ENCODE results near the gene THOC6. TPM values are rescaled to one million over a fixed set of nuclear protein-coding genes. Genes with fewer than 3 reads are reported as not detected.
"Not testable (repeated sequence)": the region's sequence is repeated elsewhere in the genome, so short reads cannot be mapped to it uniquely, and the experiment has no call there.

Gene THOC6
- total RNA-seq, 1 donor from 2014 or later = 27.4 TPM

DNA sequence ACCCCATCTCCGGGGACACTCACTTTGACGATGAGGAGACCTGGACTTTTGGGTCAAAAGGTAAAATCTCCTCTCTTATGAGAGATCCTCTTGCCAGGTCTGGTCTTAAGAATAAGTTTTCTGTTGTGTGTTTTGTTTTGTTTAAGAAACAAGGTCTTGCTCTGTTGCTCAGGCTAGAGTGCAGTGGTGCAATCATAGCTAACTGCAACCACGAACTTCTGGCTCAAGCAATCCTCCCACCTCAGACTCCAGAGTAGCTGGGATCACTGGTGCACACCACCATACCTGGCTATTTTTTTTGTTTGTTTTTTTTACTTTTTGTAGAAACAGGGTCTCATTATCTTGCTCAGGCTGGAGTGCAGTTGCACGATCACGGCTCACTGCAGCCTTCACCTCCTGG, 26.7 kb downstream of the THOC6 start:
- TF ChIP-seq, protein P1, sequence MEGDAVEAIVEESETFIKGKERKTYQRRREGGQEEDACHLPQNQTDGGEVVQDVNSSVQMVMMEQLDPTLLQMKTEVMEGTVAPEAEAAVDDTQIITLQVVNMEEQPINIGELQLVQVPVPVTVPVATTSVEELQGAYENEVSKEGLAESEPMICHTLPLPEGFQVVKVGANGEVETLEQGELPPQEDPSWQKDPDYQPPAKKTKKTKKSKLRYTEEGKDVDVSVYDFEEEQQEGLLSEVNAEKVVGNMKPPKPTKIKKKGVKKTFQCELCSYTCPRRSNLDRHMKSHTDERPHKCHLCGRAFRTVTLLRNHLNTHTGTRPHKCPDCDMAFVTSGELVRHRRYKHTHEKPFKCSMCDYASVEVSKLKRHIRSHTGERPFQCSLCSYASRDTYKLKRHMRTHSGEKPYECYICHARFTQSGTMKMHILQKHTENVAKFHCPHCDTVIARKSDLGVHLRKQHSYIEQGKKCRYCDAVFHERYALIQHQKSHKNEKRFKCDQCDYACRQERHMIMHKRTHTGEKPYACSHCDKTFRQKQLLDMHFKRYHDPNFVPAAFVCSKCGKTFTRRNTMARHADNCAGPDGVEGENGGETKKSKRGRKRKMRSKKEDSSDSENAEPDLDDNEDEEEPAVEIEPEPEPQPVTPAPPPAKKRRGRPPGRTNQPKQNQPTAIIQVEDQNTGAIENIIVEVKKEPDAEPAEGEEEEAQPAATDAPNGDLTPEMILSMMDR (IDR thresholded peaks at IDR 0.05) = no peak
- no peaks in the 10 kb centered on the region for H3K9me3 Mint-ChIP-seq (ENCODE audit: low read depth)
- no peak overlapping the region for H3K4me3 Mint-ChIP-seq (ENCODE audit: unreplicated experiment)
- no peak for DNase-seq (ENCODE audit: low spot score)
- H3K27ac Mint-ChIP-seq (ENCODE audit: unreplicated experiment) = no peak overlapping the region
- peaks cover 27% of the 10 kb centered on the region for H3K27me3 Mint-ChIP-seq (ENCODE audit: low read depth)
- peaks cover 3% of the 10 kb centered on the region for H3K4me1 Mint-ChIP-seq (ENCODE audit: low read depth)
- peaks cover 9% of the 10 kb centered on the region for H3K36me3 Mint-ChIP-seq (ENCODE audit: low read depth)

DNA sequence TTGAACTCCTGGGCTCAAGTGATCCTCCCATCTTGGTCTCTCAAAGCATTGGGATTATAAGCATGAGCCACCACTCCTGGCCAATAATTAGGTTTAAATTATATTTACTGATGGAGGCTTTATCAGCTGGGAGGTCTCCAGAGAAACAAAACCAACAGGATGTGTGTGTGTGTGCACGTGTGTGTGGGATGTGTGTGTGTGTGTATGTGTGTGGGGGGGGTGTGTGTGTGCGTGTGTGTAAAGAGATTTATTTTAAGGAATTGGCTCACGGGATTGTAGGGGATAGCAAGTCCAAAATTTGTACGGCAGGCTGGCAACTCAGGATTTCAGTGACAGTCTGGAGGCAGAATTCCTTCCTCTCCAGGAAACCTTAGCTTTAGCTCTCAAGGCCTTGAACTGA, 27.2 kb downstream of the THOC6 start:
- H3K36me3 Mint-ChIP-seq (ENCODE audit: low read depth) = peaks cover 9% of the 10 kb centered on the region
- peaks cover 26% of the 10 kb centered on the region for H3K27me3 Mint-ChIP-seq (ENCODE audit: low read depth)
- peaks cover 3% of the 10 kb centered on the region for H3K4me1 Mint-ChIP-seq (ENCODE audit: low read depth)
- TF ChIP-seq, protein P1 (IDR thresholded peaks at IDR 0.05) = no peak
- no peak overlapping the region for H3K4me3 Mint-ChIP-seq (ENCODE audit: unreplicated experiment)
- no peaks in the 10 kb centered on the region for H3K9me3 Mint-ChIP-seq (ENCODE audit: low read depth)
- DNase-seq (ENCODE audit: low spot score) = no peak
- H3K27ac Mint-ChIP-seq (ENCODE audit: unreplicated experiment) = no peak overlapping the region

DNA sequence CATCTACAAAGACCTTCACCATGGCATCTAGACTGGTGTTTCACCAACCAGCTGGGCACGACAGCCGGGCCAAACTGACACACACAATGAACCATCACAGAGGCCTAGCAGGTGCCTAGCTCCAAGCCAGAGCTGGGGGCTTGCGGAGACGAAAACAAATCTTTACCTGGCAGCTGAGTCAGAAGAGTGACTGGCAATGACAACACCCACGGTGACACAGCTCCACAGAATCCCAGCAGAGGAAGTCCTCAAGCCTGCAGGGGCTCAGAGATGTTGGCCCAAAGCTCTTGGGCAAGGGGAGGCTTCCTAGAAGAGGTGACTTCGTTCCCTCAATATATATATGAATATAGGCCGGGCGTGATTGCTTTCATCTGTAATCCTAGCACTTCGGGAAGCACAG, 27.7 kb downstream of the THOC6 start:
- no peak overlapping the region for H3K27ac Mint-ChIP-seq (ENCODE audit: unreplicated experiment)
- peaks cover 9% of the 10 kb centered on the region for H3K36me3 Mint-ChIP-seq (ENCODE audit: low read depth)
- TF ChIP-seq, protein P1 (IDR thresholded peaks at IDR 0.05) = no peak
- H3K9me3 Mint-ChIP-seq (ENCODE audit: low read depth) = no peaks in the 10 kb centered on the region
- no peak for DNase-seq (ENCODE audit: low spot score)
- H3K4me1 Mint-ChIP-seq (ENCODE audit: low read depth) = peaks cover 3% of the 10 kb centered on the region
- H3K4me3 Mint-ChIP-seq (ENCODE audit: unreplicated experiment) = no peak overlapping the region
- H3K27me3 Mint-ChIP-seq (ENCODE audit: low read depth) = peaks cover 26% of the 10 kb centered on the region

DNA sequence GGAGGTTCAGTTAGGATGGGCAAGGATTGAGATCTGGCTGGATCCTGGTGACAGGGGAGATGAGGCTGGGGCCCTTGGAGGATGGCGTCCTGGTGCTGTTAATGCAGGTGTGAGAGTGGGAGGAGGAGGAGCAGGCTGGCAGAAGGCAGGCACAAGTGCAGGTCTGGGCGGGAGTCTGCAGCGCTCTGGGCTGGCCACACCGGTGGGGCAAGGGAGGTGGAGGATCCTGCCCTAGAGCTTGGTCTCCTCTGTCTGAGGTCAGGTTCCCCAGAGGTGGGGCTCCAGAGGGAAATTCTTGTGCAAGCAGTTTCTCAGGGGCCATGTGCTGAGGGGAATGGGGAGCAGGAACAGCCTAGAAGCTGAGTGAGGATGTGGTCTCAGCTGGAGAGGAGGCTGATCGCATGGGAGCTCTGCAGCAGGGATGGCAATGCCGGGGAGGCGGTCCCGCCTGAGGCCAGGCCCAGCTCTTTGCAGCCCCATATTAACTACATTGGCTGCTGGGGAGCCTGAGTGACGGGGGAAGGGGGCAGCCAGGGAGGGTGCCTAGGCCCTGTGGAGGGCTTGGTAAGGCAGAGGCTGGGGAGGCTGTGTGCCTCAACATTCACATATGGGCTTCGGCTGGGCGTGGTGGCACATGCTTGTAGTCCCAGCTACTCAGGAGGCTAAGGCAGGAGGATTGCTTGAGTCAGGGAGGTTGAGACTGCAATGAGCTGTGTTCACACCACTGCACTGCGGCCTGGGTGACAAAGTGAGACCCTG, 28.9 kb downstream of the THOC6 start:
- H3K27me3 Mint-ChIP-seq (ENCODE audit: low read depth) = peaks cover 22% of the 10 kb centered on the region
- not testable (repeated sequence) for H3K4me1 Mint-ChIP-seq (ENCODE audit: low read depth); H3K4me3 Mint-ChIP-seq (ENCODE audit: unreplicated experiment); DNase-seq (ENCODE audit: low spot score); H3K9me3 Mint-ChIP-seq (ENCODE audit: low read depth); H3K36me3 Mint-ChIP-seq (ENCODE audit: low read depth); H3K27ac Mint-ChIP-seq (ENCODE audit: unreplicated experiment)

DNA sequence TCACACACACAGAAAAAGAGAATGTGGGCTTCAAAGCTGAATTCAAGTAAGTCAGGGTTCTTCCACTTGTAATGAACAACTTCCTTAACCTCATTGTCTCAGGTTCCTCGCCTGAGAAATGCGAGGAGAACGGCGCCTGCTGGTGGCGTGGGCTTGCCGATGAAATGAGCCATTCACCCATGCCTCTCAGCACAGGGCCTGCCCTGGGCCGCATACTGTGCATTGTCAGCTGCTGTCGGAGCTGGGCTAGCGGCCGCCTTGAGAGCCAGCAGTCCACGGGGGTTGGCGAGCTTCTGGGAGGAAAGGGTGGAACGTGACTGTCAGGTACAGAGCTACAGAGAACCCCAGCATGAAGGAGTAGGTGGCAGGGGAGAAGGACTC, 29.5 kb downstream of the THOC6 start:
- H3K9me3 Mint-ChIP-seq (ENCODE audit: low read depth); H3K36me3 Mint-ChIP-seq (ENCODE audit: low read depth); DNase-seq (ENCODE audit: low spot score); H3K4me1 Mint-ChIP-seq (ENCODE audit: low read depth); H3K27ac Mint-ChIP-seq (ENCODE audit: unreplicated experiment); H3K4me3 Mint-ChIP-seq (ENCODE audit: unreplicated experiment): not testable (repeated sequence)
- H3K27me3 Mint-ChIP-seq (ENCODE audit: low read depth) = peaks cover 17% of the 10 kb centered on the region

DNA sequence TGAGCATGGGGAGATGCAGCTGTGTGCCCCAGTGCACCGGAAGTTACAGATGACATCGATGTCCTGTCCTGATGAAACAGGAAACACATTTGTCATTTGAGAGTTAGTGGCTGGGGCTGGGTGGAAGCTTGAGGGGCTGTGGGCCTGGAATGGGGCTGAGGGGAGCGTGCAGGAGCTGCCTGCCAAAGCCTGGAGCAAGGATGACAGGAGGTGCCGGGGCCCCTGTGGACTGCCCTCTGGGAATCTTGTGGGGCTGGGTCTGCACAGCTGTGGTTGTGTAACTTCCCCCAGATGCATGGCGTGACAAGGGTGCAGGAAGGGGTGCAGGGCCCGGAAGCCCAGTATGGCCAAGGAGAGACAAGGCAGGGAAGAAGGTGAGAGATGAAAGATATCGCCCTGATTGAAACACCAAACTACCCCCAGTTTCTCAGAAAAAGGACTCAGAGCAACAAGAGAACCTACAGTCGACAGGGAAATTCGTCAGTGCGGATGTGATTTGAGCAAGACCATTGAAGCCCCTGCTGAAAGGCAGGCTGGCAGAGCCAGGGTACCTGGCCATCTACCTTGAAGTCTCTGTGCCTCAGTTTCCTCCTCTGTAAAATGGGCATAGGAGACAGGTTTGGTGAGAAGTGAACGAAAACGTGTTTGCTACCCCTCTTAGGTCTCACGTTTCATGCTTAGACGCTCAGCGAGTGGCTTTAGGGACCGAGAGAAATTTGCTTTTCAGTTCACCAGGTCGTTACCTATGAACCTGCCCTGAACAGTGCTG, 31.3 kb downstream of the THOC6 start:
- no peak overlapping the region for H3K4me3 Mint-ChIP-seq (ENCODE audit: unreplicated experiment)
- peaks cover 9% of the 10 kb centered on the region for H3K36me3 Mint-ChIP-seq (ENCODE audit: low read depth)
- TF ChIP-seq, protein P1 (IDR thresholded peaks at IDR 0.05) = no peak
- no peak overlapping the region for H3K27ac Mint-ChIP-seq (ENCODE audit: unreplicated experiment)
- DNase-seq (ENCODE audit: low spot score) = no peak
- H3K4me1 Mint-ChIP-seq (ENCODE audit: low read depth) = peaks cover 11% of the 10 kb centered on the region
- H3K9me3 Mint-ChIP-seq (ENCODE audit: low read depth) = no peaks in the 10 kb centered on the region
- peaks cover 10% of the 10 kb centered on the region for H3K27me3 Mint-ChIP-seq (ENCODE audit: low read depth)

DNA sequence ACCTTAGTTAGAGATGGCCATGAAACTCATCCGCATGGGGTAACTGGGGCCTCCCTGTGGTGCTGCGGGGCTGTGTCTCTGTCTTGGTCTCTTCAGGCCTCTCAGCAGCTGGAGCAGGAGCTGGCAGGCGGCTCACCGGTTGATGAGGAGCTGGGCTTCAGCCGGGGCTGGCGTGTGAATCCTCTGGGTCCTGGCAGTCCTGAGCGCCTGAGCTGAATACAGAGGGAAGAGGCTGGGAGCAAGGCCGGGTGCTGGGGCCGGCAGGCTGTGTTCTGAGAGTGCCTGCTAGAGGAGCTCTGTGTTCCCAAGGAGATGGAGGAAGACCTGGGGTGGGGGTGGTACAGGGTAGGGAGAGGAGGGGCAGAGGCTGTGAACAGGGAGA, 31.9 kb downstream of the THOC6 start:
- not testable (repeated sequence) for H3K27ac Mint-ChIP-seq (ENCODE audit: unreplicated experiment); H3K4me3 Mint-ChIP-seq (ENCODE audit: unreplicated experiment); H3K27me3 Mint-ChIP-seq (ENCODE audit: low read depth); H3K9me3 Mint-ChIP-seq (ENCODE audit: low read depth); H3K36me3 Mint-ChIP-seq (ENCODE audit: low read depth); DNase-seq (ENCODE audit: low spot score)
- peaks cover 14% of the 10 kb centered on the region for H3K4me1 Mint-ChIP-seq (ENCODE audit: low read depth)

Measured in chondrocyte (in vitro differentiated cells).